ENCODE data around the gene TRIM10.

TRIM10 gene

DNA sequence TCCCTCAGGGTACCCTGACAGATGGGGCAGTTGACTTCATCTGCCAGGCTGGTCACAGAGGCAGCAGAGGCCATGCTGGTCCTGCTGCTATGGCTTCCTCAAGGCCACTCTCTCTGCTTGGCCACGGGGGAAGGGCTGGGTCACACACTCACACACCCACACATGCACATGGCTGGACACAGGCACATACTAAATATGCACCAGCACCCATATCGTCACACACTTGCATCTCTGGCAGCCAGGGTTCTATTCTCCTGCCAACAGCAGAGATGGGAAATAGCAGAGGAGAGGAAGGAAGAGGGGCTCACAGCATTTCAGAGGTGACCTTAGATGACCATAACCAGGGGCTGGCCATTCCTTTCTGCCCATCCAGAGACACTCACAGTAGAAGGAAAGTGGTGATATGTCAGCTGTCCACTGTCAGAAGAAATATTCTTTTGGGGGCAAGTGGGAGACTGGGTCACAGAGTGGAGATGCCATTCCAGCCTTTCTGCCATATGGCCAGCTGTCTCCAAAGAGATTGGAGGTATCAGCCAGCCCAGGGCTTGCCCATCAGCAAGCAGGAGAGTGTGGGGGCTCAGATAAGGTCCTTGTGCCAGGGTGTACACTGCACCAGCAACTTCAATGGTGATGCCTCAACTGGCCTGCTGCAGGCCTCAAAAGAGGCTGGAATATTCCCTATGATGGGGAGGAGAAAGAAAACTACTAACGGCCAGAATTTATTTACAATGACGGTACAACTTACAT is at the start of gene TRIM10:
TSS of gene TRIM10 (minus strand) at position 427 of the 747 bp plus-strand sequence. CDS start at position 74, 353 bp downstream.
- DNase-seq: no peak

DNA sequence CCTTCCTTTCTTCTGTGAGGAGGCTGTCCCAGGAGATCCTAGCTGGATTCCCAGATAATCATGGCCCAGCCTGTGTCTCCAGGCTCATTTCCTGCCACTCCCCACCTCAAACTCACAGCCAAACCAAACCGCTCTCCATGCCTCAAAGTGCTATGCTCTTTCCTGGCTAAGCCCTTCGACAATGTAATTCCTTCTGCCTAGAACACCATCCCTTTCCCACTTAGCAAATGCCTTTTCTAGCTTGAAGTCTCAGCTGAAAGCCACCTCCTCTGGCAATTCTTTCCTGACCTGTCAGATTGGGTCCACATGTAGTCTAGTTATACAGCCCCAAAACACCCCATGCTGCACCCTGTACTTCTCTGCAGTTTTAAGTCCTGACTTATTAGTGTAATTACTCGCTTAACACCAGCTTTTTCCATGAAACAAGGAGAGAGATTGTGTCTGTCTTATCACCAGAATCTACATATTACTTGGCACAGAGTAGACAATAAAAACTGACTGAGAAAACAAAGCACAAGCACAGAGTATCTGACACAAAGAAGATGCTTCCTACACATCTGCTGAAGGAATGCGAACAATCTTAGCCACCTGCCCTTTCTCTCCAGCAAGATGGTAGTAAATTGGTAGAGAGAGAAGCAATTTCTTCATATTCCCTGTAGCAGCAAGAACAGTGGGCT is 46.7 kb upstream of the TRIM10 start:
- DNase-seq: peak in 1 of 56 donors; percentile 3

DNA sequence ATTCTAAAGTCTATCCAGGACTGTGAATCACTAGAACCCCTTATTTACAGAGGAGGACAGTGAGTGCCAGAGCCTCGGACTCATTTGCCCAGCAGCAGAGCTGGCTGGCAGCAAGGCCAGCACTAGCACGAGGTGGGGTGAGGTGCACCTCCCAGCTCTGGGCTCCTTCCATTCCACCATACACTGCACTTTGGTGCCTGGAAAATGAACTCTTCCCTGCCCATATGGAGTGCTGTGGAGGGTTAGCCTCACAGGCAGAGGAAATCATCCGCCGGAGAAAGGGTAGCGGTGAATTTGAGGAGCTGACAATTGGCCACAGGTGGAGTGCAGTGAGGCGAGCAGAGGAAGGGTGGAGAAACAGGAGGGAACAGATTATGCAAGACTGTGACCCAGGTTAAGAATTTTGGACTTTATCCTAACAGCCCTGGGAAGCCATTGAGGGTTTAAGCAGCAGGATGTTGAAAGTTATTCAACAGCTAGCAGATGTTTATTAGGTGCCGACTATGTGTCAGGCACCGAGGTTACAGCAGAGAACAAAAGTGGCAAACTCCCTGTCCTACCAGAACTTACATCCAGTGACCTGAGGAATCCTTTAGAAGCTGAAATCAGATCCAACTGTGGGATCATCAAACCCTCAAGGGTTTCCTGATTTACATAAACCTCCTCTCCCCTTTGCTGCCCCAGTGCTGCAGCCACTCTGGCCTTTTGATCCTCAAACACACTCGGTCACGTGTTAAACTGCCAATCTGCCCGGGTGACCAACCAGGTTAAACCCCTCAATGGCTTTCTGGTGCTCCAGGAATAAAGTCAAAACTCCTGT is 46.0 kb upstream of the TRIM10 start:
- DNase-seq: no peak

DNA sequence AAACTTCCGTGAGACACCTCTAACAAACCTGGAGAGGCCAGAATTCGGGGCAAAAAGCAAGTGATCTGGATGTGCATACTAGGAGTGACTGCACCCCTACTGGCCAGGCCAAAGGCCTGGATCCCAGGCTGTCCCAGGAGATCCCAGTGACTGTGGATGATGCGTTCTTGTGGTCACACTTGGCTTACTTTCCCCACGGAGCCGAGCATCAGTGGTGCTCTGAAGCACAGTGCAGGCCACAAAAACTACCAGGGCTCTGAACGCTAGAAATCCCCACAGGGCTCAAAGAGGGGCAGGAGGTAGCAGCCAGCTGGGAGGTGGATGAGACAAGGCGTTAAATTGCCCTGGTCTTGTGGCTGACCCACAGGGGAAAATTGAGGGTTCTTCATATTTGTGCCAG is 45.1 kb upstream of the TRIM10 start:
- DNase-seq: no peak

DNA sequence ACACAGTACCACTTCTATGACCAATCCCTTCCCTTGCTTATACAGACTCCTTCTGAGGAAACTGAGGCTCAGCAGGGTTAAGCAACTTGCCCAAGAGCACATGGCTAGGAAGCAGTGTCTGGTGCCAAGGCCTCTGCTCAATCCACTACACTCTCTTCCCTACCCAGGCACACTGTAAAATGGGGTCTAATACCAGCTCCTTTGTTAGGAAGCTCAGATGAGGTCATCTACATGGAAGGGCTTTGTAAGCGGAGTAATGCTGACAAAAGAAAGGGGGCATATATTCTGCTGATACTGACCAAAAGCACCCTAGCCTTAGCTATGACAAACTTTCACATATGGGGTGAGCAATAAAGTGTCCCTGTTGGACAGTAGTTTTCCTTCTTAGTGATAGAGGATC is 43.1 kb upstream of the TRIM10 start:
- DNase-seq: no peak

DNA sequence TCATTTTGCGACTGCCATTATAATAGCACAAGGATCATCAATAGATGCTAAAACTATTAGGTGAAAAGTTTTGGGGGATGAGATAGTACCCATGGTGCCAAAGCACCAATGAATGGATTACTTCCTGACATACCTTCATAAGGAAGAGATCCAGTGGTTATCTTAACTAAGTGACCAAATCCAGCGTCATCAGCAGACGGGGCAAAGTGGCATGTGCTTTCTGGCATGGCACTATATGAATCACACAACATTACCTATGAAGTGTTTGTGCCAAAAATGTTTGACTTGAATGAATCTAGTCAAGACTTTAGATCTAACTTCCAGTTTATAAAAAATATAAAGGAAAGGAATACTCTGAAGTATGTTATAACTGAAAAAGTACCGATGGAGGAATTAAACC is 41.4 kb upstream of the TRIM10 start:
- DNase-seq: no peak

DNA sequence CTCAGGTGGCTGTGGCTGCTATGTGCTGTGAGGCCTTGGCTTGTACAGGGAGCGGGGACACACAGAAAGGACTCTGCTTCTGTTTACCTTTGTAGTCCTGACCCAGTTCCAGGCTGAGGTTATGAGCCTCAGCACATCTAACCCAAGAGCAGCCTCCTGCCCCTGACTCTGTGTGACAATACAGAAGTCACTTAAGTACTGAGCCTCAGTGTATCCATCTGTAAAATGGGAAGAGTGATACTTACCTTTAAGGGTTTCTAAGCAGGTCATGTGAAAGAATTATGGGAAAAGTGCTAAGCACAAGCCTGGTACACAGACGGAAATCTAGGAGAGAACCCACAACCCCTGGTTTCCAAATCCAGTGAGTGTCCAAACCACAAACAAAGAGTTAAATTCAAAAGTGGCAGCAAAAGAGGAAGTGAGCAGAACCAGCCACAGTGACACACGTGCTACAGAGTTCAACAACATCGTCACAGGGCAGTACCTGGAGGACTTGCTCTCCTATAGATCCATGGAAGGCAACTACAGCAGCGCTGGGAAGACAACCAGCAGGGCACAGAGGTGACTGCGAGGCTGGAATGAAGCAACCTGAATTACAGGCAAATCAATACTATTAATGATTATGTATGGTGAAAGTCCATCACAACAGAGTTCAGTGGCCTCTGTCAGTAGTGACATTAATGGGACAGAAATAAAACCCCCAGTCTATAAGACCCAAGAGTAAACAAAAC is 39.7 kb upstream of the TRIM10 start:
- no peak for DNase-seq

GRCh38 chr6:30198166-30199084 is 37.4 kb upstream of the TRIM10 start:
- DNase-seq: peak in 3 of 56 donors; percentile 6 to 26 (median 7)

- DNase-seq: no peak
These were observed 35.4 kb upstream of the TRIM10 start for GRCh38 chr6:30196376-30196775.

DNA sequence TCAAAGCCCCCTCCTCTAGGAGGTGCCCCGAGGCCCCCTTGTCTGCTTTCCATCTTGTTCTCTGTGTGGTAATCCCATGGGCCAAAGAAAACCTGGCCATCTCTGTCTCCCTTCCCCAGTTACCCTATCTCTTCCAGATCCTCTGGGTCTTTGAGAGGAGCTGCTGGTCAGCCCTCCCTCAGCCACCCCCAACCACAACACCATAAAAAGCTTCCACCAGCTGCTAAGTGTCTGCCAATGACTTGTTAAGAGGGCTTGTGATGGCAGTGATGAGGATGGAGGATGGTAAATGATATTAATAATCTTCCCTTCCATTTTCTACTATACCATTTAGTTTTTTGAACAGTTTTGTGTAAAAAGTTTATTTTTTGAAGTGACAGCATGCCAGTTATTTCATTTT is 34.9 kb upstream of the TRIM10 start:
- no peak for DNase-seq

DNA sequence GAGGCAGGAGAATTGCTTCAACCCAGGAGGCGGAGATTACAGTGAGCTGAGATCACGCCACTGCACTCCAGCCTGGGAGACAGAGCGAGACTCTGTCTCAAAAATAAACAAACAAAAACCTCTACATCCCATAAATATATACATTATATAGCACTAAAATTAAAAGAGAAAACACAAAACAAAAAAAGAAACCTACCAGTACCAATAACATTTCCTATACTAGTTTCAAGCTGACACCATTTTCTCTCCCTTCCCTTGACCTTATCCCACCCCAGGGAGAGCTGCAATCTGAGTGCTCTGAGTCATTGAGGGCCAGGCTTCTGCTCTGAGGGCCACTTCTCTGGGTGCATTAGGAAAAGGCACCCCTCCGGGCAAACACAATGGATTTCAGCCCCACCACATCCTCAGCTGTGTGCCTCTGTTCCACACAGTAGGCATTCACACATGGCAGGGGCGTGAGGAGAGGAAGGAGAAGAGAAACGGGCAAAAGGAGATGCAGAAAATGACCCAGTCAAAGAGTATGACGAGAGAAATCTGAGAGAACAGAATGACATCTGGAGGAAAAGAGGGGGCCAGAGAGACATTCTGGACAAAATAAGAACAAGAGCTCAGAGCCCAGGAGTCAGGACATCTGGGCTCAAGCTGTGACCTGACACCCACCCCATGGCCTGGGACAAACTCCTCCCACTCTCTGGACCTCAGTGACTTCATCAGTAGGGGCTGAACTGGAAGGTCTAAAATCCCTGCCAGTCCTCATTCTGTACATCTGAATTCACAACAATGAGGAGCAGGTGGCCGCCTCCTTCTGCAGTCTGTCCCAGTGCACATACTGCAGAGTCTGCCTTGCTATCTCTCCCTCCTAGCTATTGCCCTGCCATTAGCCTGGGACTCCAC is 34.0 kb upstream of the TRIM10 start:
- DNase-seq: no peak

- peak in 33 of 56 donors; percentile 3 to 80 (median 32) for DNase-seq
These were observed 31.1 kb upstream of the TRIM10 start for GRCh38 chr6:30192076-30192475.

DNA sequence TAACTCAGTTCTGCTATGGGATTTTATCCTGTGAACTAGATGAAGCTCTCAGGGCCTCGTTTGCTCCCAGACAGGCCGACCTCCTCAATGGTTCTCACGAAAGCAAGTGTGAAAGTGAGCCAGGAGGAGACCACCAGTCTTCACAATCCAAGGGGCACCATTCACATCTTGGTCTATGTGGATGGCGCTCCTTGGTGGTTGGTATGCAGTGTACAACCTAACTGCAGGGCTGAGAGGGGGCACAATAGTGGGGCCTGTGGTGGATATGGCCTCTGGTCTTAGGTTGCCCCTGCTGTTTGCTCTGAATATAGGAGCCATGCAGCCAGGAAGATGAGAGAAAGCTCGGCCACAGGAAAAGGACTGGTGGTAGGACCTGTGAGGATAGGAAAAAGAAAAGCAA is 27.5 kb upstream of the TRIM10 start:
- DNase-seq: no peak

DNA sequence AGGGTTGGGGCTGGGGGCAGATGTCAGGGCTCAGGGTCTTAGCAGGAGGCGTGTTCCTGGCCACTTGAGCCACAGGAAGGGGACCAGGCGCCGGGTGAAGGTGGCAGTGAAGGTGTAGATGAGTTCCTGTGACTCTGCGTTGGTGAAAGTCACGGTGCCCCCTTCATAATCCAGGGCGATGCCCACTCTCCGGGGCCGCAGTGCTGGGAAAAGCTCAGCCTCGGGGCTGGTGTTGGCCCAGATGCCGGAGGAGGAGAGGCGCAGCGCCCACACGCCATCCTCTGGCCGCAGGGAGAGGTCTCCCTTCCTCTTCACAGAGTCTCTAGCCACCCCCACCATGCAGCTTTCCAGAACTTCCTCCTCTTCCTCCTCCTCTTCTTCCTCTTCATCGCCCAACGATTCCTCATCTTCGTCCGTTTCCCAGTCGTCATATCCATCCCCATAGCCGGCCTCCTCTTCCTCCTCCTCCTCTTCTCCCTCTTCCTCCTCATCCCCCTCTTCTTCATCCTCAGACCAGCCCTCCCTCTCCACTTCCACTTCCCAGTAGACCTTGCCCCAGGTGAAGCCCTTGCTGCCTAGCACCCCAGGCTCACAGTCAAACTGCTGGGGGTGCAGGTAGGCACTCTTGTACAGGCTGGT is 25.0 kb upstream of the TRIM10 start:
- no peak for DNase-seq

DNA sequence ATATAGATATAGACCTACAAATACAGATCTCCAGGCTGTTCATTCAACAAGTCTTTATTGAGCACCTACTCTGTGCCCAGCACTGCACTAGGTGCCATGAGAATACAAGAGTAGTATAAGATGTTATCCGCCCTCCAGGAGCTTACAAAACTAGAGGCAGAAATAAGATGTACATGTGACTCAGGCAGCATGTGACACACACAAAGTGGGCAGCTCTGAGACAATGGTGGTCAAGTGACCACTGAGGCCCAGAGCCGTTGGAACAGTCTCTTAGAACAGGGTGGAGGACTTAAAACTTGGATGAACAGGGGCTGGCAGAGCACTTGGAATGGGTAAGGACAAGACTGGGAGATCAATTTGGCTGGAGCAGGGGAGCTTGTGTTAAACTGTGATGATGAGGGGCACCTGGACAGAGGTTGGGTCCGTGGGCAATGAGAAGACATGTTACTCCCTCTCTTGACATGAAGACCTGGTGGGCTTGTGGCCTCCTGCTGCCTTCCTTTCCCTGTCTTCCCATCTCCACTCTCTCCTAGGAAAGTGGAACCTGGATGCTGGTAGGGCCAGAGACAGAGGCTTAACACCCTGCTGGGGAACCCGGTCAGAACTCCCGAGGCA is 23.5 kb upstream of the TRIM10 start:
- DNase-seq: no peak

GRCh38 chr6:30180145-30180544 is 19.1 kb upstream of the TRIM10 start:
- DNase-seq: no peak

DNA sequence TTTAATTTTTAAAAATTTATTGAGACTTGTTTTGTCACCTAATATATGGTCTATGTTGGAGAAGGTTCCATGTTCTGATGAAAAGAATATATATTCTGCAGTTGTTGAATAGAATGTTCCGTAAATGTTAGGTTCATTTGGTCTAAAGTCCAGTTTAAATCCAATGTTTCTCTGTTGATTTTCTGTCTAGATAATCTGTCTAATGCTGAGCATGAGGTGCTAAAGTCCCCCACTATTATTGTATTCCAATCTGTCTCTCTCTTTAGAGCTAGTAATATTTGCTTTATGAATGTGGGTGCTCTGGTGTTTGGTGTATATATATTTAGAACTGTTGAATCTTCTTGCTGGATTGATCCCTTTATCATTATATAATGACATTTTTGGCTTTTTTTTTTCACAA is 17.8 kb upstream of the TRIM10 start:
- no peak for DNase-seq

DNA sequence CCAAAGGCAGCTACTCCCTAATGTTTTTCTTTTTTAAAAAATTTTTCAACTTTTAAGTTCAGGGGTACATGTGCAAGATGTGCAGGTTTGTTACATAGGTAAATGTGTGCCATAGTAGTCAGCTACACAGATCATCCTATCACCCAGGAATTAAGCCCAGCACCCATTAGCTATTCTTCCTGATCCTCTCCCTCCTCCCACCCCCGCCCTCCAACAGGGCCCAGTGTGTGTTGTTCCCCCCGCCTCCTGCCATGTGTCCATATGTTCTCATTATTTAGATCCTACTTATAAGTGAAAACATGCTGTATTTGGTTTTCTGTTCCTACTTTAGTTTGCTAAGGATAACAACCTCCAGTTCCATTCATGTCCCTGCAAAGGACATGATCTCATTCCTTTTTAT is 14.8 kb upstream of the TRIM10 start:
- no peak for DNase-seq

Measured in nucleus accumbens (tissue), 56 donors.